HepG2 (cell line): ENCODE data around the gene EXOC3L4.

Experiments used
- ARNT ChIP-seq: fragments of 450-650 bp; IDR thresholded peaks from 2 replicates; pipeline ENCODE4 v1.6.1; 2017
- CTCF ChIP-seq: sonication (generic); formaldehyde crosslinking; IDR thresholded peaks from 2 replicates; pipeline ENCODE4 v1.5.0; 2020; ENCODE audit warnings: mild to moderate bottlenecking, missing genetic modification reagents, moderate library complexity
- RXRA ChIP-seq: sonication (generic); formaldehyde crosslinking; IDR thresholded peaks from 2 replicates; pipeline ENCODE4 v1.5.1; 2020; ENCODE audit warnings: missing genetic modification reagents
- TF ChIP-seq, protein P1 (sequence below): sonication (generic); formaldehyde crosslinking; IDR thresholded peaks from 2 replicates; pipeline ENCODE4 v1.8.1; 2023; ENCODE audit warnings: missing genetic modification reagents, inconsistent platforms, borderline replicate concordance
- TF ChIP-seq, protein P2 (sequence below): sonication (generic); formaldehyde crosslinking; IDR thresholded peaks from 2 replicates; pipeline ENCODE4 v1.5.0; 2020; ENCODE audit warnings: missing genetic modification reagents

DNA sequence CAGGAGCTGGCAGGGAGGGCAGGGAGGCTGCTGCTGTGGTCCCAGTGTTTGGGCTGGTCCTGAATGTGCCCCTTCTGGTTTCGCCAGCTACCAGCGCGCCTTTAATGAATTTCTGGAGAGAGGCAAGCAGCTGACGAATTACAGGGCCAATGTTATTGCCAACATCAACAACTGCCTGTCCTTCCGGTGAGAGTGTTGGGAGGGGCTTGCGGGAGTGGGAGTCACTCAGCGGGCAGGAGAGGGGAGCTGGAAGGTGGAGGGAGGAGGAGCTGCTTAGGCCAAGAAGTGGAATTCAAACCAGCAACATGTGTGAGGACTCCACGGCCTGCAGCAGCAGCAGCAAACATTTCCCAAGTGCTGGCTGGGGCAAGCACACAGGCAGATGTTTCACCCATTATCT, 36.4 kb downstream of the EXOC3L4 start:
- TF ChIP-seq CTCF (no peak), ARNT (no peak), RXRA (CRISPR knock-in tag) (no peak)
- TF ChIP-seq, protein P1, sequence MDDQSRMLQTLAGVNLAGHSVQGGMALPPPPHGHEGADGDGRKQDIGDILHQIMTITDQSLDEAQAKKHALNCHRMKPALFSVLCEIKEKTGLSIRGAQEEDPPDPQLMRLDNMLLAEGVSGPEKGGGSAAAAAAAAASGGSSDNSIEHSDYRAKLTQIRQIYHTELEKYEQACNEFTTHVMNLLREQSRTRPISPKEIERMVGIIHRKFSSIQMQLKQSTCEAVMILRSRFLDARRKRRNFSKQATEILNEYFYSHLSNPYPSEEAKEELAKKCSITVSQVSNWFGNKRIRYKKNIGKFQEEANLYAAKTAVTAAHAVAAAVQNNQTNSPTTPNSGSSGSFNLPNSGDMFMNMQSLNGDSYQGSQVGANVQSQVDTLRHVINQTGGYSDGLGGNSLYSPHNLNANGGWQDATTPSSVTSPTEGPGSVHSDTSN (CRISPR knock-in tag), result no peak
- TF ChIP-seq, protein P2, sequence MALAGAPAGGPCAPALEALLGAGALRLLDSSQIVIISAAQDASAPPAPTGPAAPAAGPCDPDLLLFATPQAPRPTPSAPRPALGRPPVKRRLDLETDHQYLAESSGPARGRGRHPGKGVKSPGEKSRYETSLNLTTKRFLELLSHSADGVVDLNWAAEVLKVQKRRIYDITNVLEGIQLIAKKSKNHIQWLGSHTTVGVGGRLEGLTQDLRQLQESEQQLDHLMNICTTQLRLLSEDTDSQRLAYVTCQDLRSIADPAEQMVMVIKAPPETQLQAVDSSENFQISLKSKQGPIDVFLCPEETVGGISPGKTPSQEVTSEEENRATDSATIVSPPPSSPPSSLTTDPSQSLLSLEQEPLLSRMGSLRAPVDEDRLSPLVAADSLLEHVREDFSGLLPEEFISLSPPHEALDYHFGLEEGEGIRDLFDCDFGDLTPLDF, result no peak
